ENCODE data around the gene NOTCH4. TPM values are rescaled to one million over a fixed set of nuclear protein-coding genes. Genes with fewer than 3 reads are reported as not detected.

Gene NOTCH4
- total and polyA plus RNA-seq, 2 donors (not counting 3 experiments of a cell fraction or from before 2014, with no cell fraction given), result 41.7 to 114 TPM

DNA sequence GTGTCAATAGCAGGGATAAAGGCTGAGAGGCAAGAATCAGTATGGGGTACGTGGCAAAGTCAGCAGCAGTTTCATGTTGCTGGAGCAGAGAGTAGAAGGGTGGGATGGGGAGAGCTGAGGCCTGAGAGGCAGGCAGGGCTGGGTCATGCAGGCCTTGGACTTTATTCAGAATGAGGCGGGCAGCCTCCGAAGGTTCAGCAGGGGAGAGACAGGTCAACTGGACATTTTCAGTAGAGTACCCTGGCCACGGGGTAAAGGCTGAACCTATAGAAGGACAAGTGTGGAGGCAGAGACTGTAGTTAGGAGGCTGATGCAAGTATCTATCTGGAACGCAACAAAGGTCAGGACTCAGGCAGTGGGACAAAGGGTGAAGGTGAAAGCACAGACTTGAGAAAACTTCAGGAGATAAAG is 13.7 kb downstream of the NOTCH4 start:
- H2AFZ ChIP-seq (ENCODE audit: low read depth, low read length), result no peak overlapping the region
- H3K36me3 ChIP-seq (ENCODE audit: control insufficient read depth in 2 of 2, extremely low read depth in 1 of 2, insufficient read depth in 2 of 2, low read length in 2 of 2), result peaks cover 5 to 13% of the 10 kb centered on the region in 2 experiments
- no peak overlapping the region for H3K4me2 ChIP-seq (ENCODE audit: insufficient read depth, low read length)
- no peaks in the 10 kb centered on the region for H3K27me3 ChIP-seq (ENCODE audit: control insufficient read depth in 2 of 2, insufficient read depth in 2 of 2, low read length in 2 of 2)
- no peak overlapping the region for H3K4me3 ChIP-seq (replicated peaks in 1 of 3; ENCODE audit: insufficient read depth in 1 of 3, low read depth in 1 of 3, low read length in 3 of 3)
- POLR2A ChIA-PET, result no interaction called here
- H3K9me3 ChIP-seq (replicated peaks; ENCODE audit: control insufficient read depth, insufficient read depth, low read length), result no peaks in the 10 kb centered on the region
- no peak overlapping the region for H3K27ac ChIP-seq (ENCODE audit: insufficient read depth, low read depth, low read length)
- dilution Hi-C loops (cut with MboI; ENCODE audit: extremely low pct_ligation_motif_present, low sequenced_read_pairs), result no loop called here
- DNase-seq (ENCODE audit: low read depth, low spot score) (no peak), FAIRE-seq (no peak)
- intact Hi-C loops (cut with micrococcal nuclease), result no loop called here
- TF ChIP-seq EZH2 (IDR thresholded peaks at IDR 0.05; ENCODE audit: borderline replicate concordance, low read depth, low read length, severe bottlenecking) (no peak), MYC (IDR thresholded peaks at IDR 0.05; ENCODE audit: low read depth, low read length) (no peak), JUN (IDR thresholded peaks at IDR 0.05; ENCODE audit: borderline replicate concordance, insufficient read depth, insufficient read length, low read depth) (no peak)
- TF ChIP-seq, protein P1, sequence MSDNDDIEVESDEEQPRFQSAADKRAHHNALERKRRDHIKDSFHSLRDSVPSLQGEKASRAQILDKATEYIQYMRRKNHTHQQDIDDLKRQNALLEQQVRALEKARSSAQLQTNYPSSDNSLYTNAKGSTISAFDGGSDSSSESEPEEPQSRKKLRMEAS (IDR thresholded peaks at IDR 0.05; ENCODE audit: insufficient read depth, insufficient read length), result no peak
- CTCF ChIA-PET, result no interaction called here
- H4K20me1 ChIP-seq (replicated peaks; ENCODE audit: control insufficient read depth, extremely low read depth, insufficient read depth, low read length), result no peaks in the 10 kb centered on the region
- H3K79me2 ChIP-seq (ENCODE audit: control insufficient read depth, insufficient read depth, low read length), result no peaks in the 10 kb centered on the region
- no peaks in the 10 kb centered on the region for H3K9me1 ChIP-seq (replicated peaks; ENCODE audit: control insufficient read depth, extremely low read depth, insufficient read depth, low read length)
- no peak overlapping the region for H3K9ac ChIP-seq (replicated peaks; ENCODE audit: extremely low read depth, insufficient read depth, low read length)
- no peaks in the 10 kb centered on the region for H3K4me1 ChIP-seq (ENCODE audit: control insufficient read depth, extremely low read depth, insufficient read depth, low read length)
- BruUV-seq (replicated peaks), result no TSS peak

DNA sequence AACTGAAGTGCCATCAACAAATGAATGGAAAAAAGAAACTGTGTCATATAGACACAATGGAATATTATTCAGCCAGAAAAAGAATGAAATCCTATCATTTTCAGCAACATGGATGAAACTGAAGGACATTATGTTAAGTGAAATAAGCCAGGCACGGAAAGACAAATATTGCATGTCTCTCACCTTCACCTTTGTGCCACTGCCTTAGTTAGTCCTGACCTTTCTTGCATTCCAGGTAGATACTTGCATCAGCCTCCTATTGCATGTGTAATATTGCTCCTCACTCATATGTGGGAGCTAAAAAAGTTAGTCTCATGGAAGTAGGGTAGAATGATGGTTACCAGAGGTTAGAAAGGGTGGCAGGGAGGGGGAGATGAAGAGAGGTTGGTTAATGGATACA is 14.9 kb downstream of the NOTCH4 start:
- dilution Hi-C loops (cut with MboI; ENCODE audit: extremely low pct_ligation_motif_present, low sequenced_read_pairs) (no loop called here), intact Hi-C loops (cut with micrococcal nuclease) (no loop called here)
- ChIA-PET POLR2A (no interaction called here), CTCF (no interaction called here)
- Histone ChIP-seq H3K27me3 (ENCODE audit: control insufficient read depth in 2 of 2, insufficient read depth in 2 of 2, low read length in 2 of 2) (no peaks in the 10 kb centered on the region), H3K27ac (ENCODE audit: insufficient read depth, low read depth, low read length) (no peak overlapping the region), H3K9me3 (replicated peaks; ENCODE audit: control insufficient read depth, insufficient read depth, low read length) (no peaks in the 10 kb centered on the region), H4K20me1 (replicated peaks; ENCODE audit: control insufficient read depth, extremely low read depth, insufficient read depth, low read length) (no peaks in the 10 kb centered on the region), H3K4me3 (replicated peaks in 1 of 3; ENCODE audit: insufficient read depth in 1 of 3, low read depth in 1 of 3, low read length in 3 of 3) (no peak overlapping the region), H3K9me1 (replicated peaks; ENCODE audit: control insufficient read depth, extremely low read depth, insufficient read depth, low read length) (no peaks in the 10 kb centered on the region), H3K4me2 (ENCODE audit: insufficient read depth, low read length) (no peak overlapping the region), H2AFZ (ENCODE audit: low read depth, low read length) (no peak overlapping the region), H3K9ac (replicated peaks; ENCODE audit: extremely low read depth, insufficient read depth, low read length) (no peak overlapping the region), H3K4me1 (ENCODE audit: control insufficient read depth, extremely low read depth, insufficient read depth, low read length) (no peaks in the 10 kb centered on the region), H3K79me2 (ENCODE audit: control insufficient read depth, insufficient read depth, low read length) (no peaks in the 10 kb centered on the region), H3K36me3 (ENCODE audit: control insufficient read depth in 2 of 2, extremely low read depth in 1 of 2, insufficient read depth in 2 of 2, low read length in 2 of 2) (peaks cover 13 to 14% of the 10 kb centered on the region in 2 experiments)
- TF ChIP-seq GATA2 (IDR thresholded peaks at IDR 0.05; ENCODE audit: insufficient read depth, insufficient read length, low read depth, low read length), result no peak
- FAIRE-seq, result no peak
- BruUV-seq (replicated peaks), result no TSS peak
- DNase-seq (ENCODE audit: low read depth, low spot score), result no peak

All from endothelial cell of umbilical vein (primary cell).